ENCODE data around the gene PTPRM.

- TF ChIP-seq CTCF (IDR thresholded peaks at IDR 0.05) (no peak), EZH2 (IDR thresholded peaks at IDR 0.05) (no peak)
Measured at GRCh38 chr18:8231316-8231715, 664.2 kb downstream of the PTPRM start.

Measured in neural progenitor cell (in vitro differentiated cells).